NCI-H510A treated with DMSO at 0.1 percent for 48 hours (cell line): Measurements from ENCODE around the gene SERINC4.

ENCODE experiments used
- DNase-seq: peaks from one replicate; lab custom pipeline; 2025; lab: John Stamatoyannopoulos, UW

Gene SERINC4

GRCh38 chr15:43796566-43796965 lies 3.5 kb downstream of the SERINC4 start:
- no peak for DNase-seq

- no peak for DNase-seq
Measured at GRCh38 chr15:43795997-43796396, 4.0 kb downstream of the SERINC4 start.

GRCh38 chr15:43795197-43795596 lies 4.8 kb downstream of the SERINC4 start:
- no peak for DNase-seq

- DNase-seq, result no peak
Measured at GRCh38 chr15:43794269-43795037, 5.6 kb downstream of the SERINC4 start.

GRCh38 chr15:43793647-43794046 lies 6.4 kb downstream of the SERINC4 start:
- DNase-seq, result no peak

GRCh38 chr15:43792761-43793476 lies 7.1 kb downstream of the SERINC4 start:
- no peak for DNase-seq

GRCh38 chr15:43791993-43792760 lies 7.8 kb downstream of the SERINC4 start, which contains the start of gene SERF2:
Gene SERF2, plus strand, starts transcription at chr15:43792320. Its CDS starts 57 bp downstream, at chr15:43792377.
- DNase-seq, result peak; percentile 85

- DNase-seq, result no peak
Measured at GRCh38 chr15:43789409-43789808, 10.6 kb downstream of the SERINC4 start.

GRCh38 chr15:43779016-43779415 lies 21.0 kb downstream of the SERINC4 start:
- no peak for DNase-seq

GRCh38 chr15:43777267-43777914 lies 22.6 kb downstream of the SERINC4 start:
- DNase-seq, result peak; percentile 85

GRCh38 chr15:43776718-43777266 lies 23.2 kb downstream of the SERINC4 start, which contains the start of gene ELL3:
Gene ELL3, minus strand, starts transcription at chr15:43776966. Its CDS starts 65 bp downstream, at chr15:43776901.
- peak; percentile 85 for DNase-seq

GRCh38 chr15:43776101-43776717 lies 23.8 kb downstream of the SERINC4 start:
- peak; percentile 45 for DNase-seq

GRCh38 chr15:43775411-43775965 lies 24.5 kb downstream of the SERINC4 start:
- DNase-seq, result peak; percentile 54

- DNase-seq, result no peak
Measured at GRCh38 chr15:43774062-43774461, 26.0 kb downstream of the SERINC4 start.

- DNase-seq, result no peak
Measured at GRCh38 chr15:43772624-43773023, 27.4 kb downstream of the SERINC4 start.

- no peak for DNase-seq
Measured at GRCh38 chr15:43771816-43772215, 28.2 kb downstream of the SERINC4 start.

GRCh38 chr15:43769584-43770228 lies 30.3 kb downstream of the SERINC4 start:
- peak; percentile 34 for DNase-seq

- no peak for DNase-seq
Measured at GRCh38 chr15:43763819-43764446, 36.1 kb downstream of the SERINC4 start.

GRCh38 chr15:43762824-43763223 lies 37.2 kb downstream of the SERINC4 start:
- DNase-seq, result no peak

GRCh38 chr15:43751885-43752284 lies 48.1 kb downstream of the SERINC4 start:
- no peak for DNase-seq
